Osteoblast (primary cell): ENCODE measurements around the gene MYOT. TPM values are rescaled to one million over a fixed set of nuclear protein-coding genes. Genes with fewer than 3 reads are reported as not detected.

Source experiments
- DNase-seq: peaks from one replicate; pipeline ENCODE4 v3.0.0; 2011; ENCODE audit warnings: low spot score, mixed read lengths; ENCODE audit not compliant: insufficient read length; ENCODE audit errors: missing footprints
- H2AFZ ChIP-seq: 2 replicates; pipeline ENCODE4 v1.6.0; 2011; ENCODE audit warnings: mild to moderate bottlenecking, low read length
- H3K27ac ChIP-seq: 2 replicates; pipeline ENCODE4 v1.5.1; 2011; ENCODE audit warnings: mild to moderate bottlenecking, low read depth, low read length, moderate library complexity
- H3K27me3 ChIP-seq: 2 replicates; pipeline ENCODE4 v1.6.0; 2012; ENCODE audit warnings: mild to moderate bottlenecking, control low read depth, inconsistent platforms, low read length, moderate library complexity; ENCODE audit not compliant: insufficient read depth
- H3K36me3 ChIP-seq: 2 replicates; pipeline ENCODE4 v1.5.1; 2011; ENCODE audit warnings: mild to moderate bottlenecking, low read length, control low read depth, moderate library complexity; ENCODE audit not compliant: insufficient read depth
- H3K4me1 ChIP-seq: 2 replicates; pipeline ENCODE4 v1.5.1; 2011; ENCODE audit warnings: mild to moderate bottlenecking, low read length, control low read depth, moderate library complexity; ENCODE audit not compliant: insufficient read depth
- H3K4me2 ChIP-seq: 2 replicates; pipeline ENCODE4 v1.6.0; 2011; ENCODE audit warnings: mild to moderate bottlenecking, low read length; ENCODE audit not compliant: insufficient read depth
- H3K4me3 ChIP-seq: fragments of 200-600 bp; sonication (generic); 3 replicates; pipeline ENCODE4 v1.5.1; 2012; ENCODE audit warnings: mild to moderate bottlenecking, low read length, inconsistent platforms; ENCODE audit not compliant: insufficient read depth
- H3K79me2 ChIP-seq: 2 replicates; pipeline ENCODE4 v1.6.0; 2012; ENCODE audit warnings: mild to moderate bottlenecking, low read length, control low read depth, inconsistent platforms; ENCODE audit not compliant: insufficient read depth
- H3K9me3 ChIP-seq: 2 replicates; pipeline ENCODE4 v1.5.1; 2011; ENCODE audit warnings: low read depth, low read length, control low read depth
- H4K20me1 ChIP-seq: 2 replicates; pipeline ENCODE4 v1.6.0; 2012; ENCODE audit warnings: mild to moderate bottlenecking, low read length, control low read depth; ENCODE audit not compliant: insufficient read depth
- CTCF ChIP-seq: IDR thresholded peaks from 2 replicates; pipeline ENCODE4 v1.5.1; 2011; ENCODE audit warnings: mild to moderate bottlenecking, low read depth, low read length, moderate library complexity; ENCODE audit errors: extremely low read depth
- total RNA-seq: library from RNA; depleted of rRNA; stranded (reverse); fragments of >200 nt; gene quantifications from 2 replicates; pipeline ENCODE4 v1.2.3, GENCODE V29; 2012

The MYOT gene
- total RNA-seq, 1 donor: not detected

GRCh38 chr5:137876101-137876500 is 8.4 kb downstream of the MYOT start:
- TF ChIP-seq CTCF: no peak
- no peaks in the 10 kb centered on the region for H3K36me3 ChIP-seq

DNA sequence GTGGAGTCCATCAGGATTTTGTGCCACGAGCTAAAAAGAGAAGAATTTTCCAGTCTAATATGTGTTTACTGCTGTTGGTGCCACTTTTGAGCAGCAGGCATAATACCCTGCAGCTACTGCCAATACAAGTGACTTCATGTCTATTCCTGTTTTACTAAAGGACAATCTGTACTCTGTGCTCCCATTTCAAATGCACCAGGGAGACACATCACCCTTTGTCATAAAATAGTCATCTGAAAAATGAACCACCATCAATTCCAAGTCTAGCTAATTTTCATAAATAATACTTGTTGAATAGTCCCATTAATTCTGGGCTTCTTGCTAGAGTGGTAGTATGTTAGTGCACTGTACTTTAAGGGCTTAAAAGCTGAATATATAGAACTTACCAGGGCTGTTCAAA is 12.7 kb downstream of the MYOT start:
- DNase-seq: no peak
- TF ChIP-seq CTCF: no peak
- Histone ChIP-seq H3K9me3 (no peaks in the 10 kb centered on the region), H3K4me2 (no peak overlapping the region), H3K27ac (no peak overlapping the region), H3K4me1 (no peaks in the 10 kb centered on the region), H3K4me3 (no peak overlapping the region), H2AFZ (no peak overlapping the region), H3K27me3 (no peaks in the 10 kb centered on the region), H4K20me1 (no peaks in the 10 kb centered on the region), H3K79me2 (no peaks in the 10 kb centered on the region), H3K36me3 (no peaks in the 10 kb centered on the region)

More at GRCh38 chr5:137876101-137876500, 8.4 kb downstream of the MYOT start:
- Histone ChIP-seq H4K20me1 (no peaks in the 10 kb centered on the region), H3K79me2 (no peaks in the 10 kb centered on the region), H3K4me1 (no peaks in the 10 kb centered on the region), H3K9me3 (no peaks in the 10 kb centered on the region), H3K27me3 (no peaks in the 10 kb centered on the region), H3K4me3 (no peak overlapping the region), H3K4me2 (no peak overlapping the region), H2AFZ (no peak overlapping the region), H3K27ac (no peak overlapping the region)
- no peak for DNase-seq

DNA sequence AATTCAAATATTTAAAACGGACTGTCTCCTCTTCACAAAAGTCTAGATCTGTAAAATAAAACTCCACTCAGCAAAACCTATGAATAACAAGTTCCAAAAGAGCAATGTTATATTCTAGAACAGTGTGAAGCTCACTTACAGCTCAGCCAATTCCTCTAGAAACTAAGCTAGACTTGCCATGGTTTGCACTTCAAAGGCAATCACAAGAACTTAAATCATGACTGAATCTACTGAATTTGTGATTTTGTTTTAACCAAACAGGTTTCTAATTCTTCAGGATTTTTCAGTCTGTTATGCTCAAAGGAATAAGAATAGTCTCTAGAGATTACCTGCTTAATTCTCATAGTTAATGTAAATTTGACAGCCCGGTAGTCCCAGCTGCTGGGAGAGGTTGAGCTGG is 20.2 kb downstream of the MYOT start:
- Histone ChIP-seq H3K4me3 (no peak overlapping the region), H3K36me3 (no peaks in the 10 kb centered on the region), H2AFZ (peak overlapping the region; percentile 27), H4K20me1 (no peaks in the 10 kb centered on the region), H3K9me3 (no peaks in the 10 kb centered on the region), H3K27ac (no peak overlapping the region), H3K4me1 (peaks cover 16% of the 10 kb centered on the region), H3K79me2 (peaks cover 3% of the 10 kb centered on the region), H3K27me3 (no peaks in the 10 kb centered on the region), H3K4me2 (peak overlapping the region; percentile 98)
- no peak for DNase-seq
- no peak for TF ChIP-seq CTCF

- no peaks in the 10 kb centered on the region for H4K20me1 ChIP-seq
- peaks cover 3% of the 10 kb centered on the region for H3K79me2 ChIP-seq
- no peaks in the 10 kb centered on the region for H3K36me3 ChIP-seq
- H3K9me3 ChIP-seq: no peaks in the 10 kb centered on the region
- peaks cover 16% of the 10 kb centered on the region for H3K4me1 ChIP-seq
- no peak for TF ChIP-seq CTCF
- no peaks in the 10 kb centered on the region for H3K27me3 ChIP-seq
- H3K4me2 ChIP-seq: peak overlapping the region; percentile 98
- H3K27ac ChIP-seq: peak overlapping the region; percentile 88
- no peak for DNase-seq
- peak overlapping the region; percentile 85 for H3K4me3 ChIP-seq
- peak overlapping the region; percentile 100 for H2AFZ ChIP-seq
Observed at GRCh38 chr5:137888466-137888862, 20.8 kb downstream of the MYOT start.
